ENCODE data around the gene HMOX2.

The HMOX2 gene

DNA sequence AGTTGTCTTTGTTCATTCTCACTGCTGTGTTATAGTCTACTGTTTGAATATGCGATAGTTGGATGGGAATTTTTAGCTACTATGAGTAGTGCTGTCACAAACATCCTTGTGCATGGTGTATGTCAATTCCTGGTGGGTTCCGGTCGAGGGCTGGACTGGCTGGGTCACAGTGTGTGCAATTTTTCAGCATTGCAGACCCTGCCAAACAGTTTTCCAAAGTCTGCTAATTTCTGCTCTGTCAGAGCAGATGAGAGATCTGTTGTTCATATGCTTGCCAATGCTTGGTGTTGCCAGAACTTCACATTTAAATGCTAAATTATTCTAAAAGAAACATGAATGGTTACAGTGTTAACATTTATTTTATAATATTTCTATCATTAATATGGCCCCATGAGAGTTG lies 76.3 kb downstream of the HMOX2 start:
- no peak for DNase-seq
- Histone ChIP-seq H3K9me3 (no peaks in the 10 kb centered on the region), H3K27ac (no peak overlapping the region), H3K4me3 (no peak overlapping the region), H3K36me3 (no peaks in the 10 kb centered on the region), H3K27me3 (peaks cover 0 to 28% of the 10 kb centered on the region in 2 donors), H3K4me1 (no peaks in the 10 kb centered on the region)
- intact Hi-C loops (cut with DNase I; ENCODE audit: low total_unique reads) = loop anchor here (5.0 kb wide), 1 partner anchor 45 kb away; no protein-coding TSS in a partner anchor
- no peak for TF ChIP-seq CTCF (IDR thresholded peaks at IDR 0.05)

GRCh38 chr16:4556112-4556511 lies 79.9 kb downstream of the HMOX2 start, which contains the start of gene C16orf96:
C16orf96 (plus strand) TSS chr16:4556340; CDS start chr16:4556490, 150 bp downstream.
- TF ChIP-seq CTCF (IDR thresholded peaks at IDR 0.05) = no peak
- Histone ChIP-seq H3K9me3 (no peaks in the 10 kb centered on the region), H3K4me1 (no peaks in the 10 kb centered on the region), H3K27ac (no peak within 1 kb of the TSS), H3K4me3 (no peak within 1 kb of the TSS), H3K27me3 (peaks cover 0 to 38% of the 10 kb centered on the region in 2 donors), H3K36me3 (no peaks in the 10 kb centered on the region)
- no peak for DNase-seq
- intact Hi-C loops (cut with DNase I; ENCODE audit: low total_unique reads) = no loop called here

- TF ChIP-seq CTCF (IDR thresholded peaks at IDR 0.05) = no peak
- Histone ChIP-seq H3K36me3 (no peaks in the 10 kb centered on the region), H3K9me3 (no peaks in the 10 kb centered on the region), H3K4me1 (no peaks in the 10 kb centered on the region), H3K27me3 (peaks cover 0 to 38% of the 10 kb centered on the region in 2 donors), H3K27ac (no peak overlapping the region), H3K4me3 (no peak overlapping the region)
- intact Hi-C loops (cut with DNase I; ENCODE audit: low total_unique reads) = no loop called here
- no peak for DNase-seq
Measured at GRCh38 chr16:4556580-4556979, 80.4 kb downstream of the HMOX2 start.

GRCh38 chr16:4557973-4558372 lies 81.8 kb downstream of the HMOX2 start:
- no peaks in the 10 kb centered on the region for H3K9me3 ChIP-seq
- H3K27ac ChIP-seq = no peak overlapping the region
- no peak for DNase-seq
- peaks cover 0 to 37% of the 10 kb centered on the region in 2 donors for H3K27me3 ChIP-seq
- no peak overlapping the region for H3K4me3 ChIP-seq
- H3K4me1 ChIP-seq = no peaks in the 10 kb centered on the region
- no peak for TF ChIP-seq CTCF (IDR thresholded peaks at IDR 0.05)
- H3K36me3 ChIP-seq = no peaks in the 10 kb centered on the region
- intact Hi-C loops (cut with DNase I; ENCODE audit: low total_unique reads) = no loop called here

Measured in tibial artery (tissue), 4 donors.